MM.1S (cell line): Measurements from ENCODE around the gene ABCC11.

Experiments used
- EZH2 ChIP-seq: fragments of 300-600 bp; sonication (generic); optimal IDR thresholded peaks from 2 replicates; pipeline ENCODE3; 2017; ENCODE audit warnings: low read depth, mild to moderate bottlenecking, antibody characterized with exemption, low read length, mixed read lengths
- TF ChIP-seq, protein P1 (sequence below): fragments of 300-600 bp; sonication (generic); IDR thresholded peaks from 2 replicates; pipeline ENCODE4 v1.5.1; 2016; ENCODE audit warnings: antibody characterized with exemption, low read length, mixed read lengths

DNA sequence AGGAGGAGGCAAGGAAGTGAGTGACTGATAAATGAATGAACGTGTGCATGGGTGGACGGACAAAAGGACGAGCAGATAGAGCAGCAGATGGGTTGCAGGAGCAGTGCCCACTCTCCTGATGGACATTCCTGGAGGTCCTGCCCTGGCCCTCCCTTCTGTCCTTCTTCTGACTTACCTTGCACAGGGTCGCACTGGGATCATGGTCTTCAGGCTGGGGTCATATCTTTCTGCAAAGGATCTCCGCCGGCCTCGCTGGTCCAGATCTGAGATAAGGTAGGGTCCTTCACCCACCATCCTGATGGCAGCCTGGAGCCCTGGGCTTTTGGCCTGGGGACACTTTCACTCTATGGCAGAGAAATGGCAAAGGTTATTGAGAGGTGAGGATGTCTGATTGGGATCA lies 101.2 kb downstream of the ABCC11 start:
- TF ChIP-seq EZH2: no peak
- TF ChIP-seq, protein P1, sequence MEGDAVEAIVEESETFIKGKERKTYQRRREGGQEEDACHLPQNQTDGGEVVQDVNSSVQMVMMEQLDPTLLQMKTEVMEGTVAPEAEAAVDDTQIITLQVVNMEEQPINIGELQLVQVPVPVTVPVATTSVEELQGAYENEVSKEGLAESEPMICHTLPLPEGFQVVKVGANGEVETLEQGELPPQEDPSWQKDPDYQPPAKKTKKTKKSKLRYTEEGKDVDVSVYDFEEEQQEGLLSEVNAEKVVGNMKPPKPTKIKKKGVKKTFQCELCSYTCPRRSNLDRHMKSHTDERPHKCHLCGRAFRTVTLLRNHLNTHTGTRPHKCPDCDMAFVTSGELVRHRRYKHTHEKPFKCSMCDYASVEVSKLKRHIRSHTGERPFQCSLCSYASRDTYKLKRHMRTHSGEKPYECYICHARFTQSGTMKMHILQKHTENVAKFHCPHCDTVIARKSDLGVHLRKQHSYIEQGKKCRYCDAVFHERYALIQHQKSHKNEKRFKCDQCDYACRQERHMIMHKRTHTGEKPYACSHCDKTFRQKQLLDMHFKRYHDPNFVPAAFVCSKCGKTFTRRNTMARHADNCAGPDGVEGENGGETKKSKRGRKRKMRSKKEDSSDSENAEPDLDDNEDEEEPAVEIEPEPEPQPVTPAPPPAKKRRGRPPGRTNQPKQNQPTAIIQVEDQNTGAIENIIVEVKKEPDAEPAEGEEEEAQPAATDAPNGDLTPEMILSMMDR: no peak
